ENCODE results near the gene IL19. TPM values are rescaled to one million over a fixed set of nuclear protein-coding genes. Genes with fewer than 3 reads are reported as not detected.

The IL19 gene
- polyA plus RNA-seq, 1 of the 3 experiments (the other 2 are of a cell fraction): not detected

GRCh38 chr1:206841609-206842323 lies 71.2 kb downstream of the IL19 start:
- no peaks in the 10 kb centered on the region for H4K20me1 ChIP-seq (ENCODE audit: insufficient read depth)
- no peaks in the 10 kb centered on the region for H3K36me3 ChIP-seq (replicated peaks in 1 of 2; ENCODE audit: control insufficient read depth in 1 of 2, insufficient read depth in 2 of 2, low read length in 1 of 2)
- peak; percentile 36 for DNase-seq
- H3K79me2 ChIP-seq (ENCODE audit: insufficient read depth): no peaks in the 10 kb centered on the region
- H3K9me2 ChIP-seq: no peaks in the 10 kb centered on the region
- H3K4me1 ChIP-seq (ENCODE audit: control insufficient read depth in 1 of 2, insufficient read depth in 2 of 2, low read depth in 1 of 2, low read length in 1 of 2): peaks cover 0 to 4% of the 10 kb centered on the region in 2 experiments; a peak in 1 of 4 replicates
- ChIA-PET POLR2A (no interaction called here), CTCF (interaction anchor here (0.6 to 1.5 kb wide), 9 partner anchors 10 to 116 kb away, joined by 3 to 5 read pairs (median 3); no protein-coding TSS in a partner anchor)
- H3F3A ChIP-seq (replicated peaks; ENCODE audit: insufficient read depth): no peaks in the 10 kb centered on the region
- WGBS (ENCODE audit: low lambda C conversion rate): 63% methylated on average over 7 of the region's 7 CpGs
- H3K27ac ChIP-seq (ENCODE audit: low read depth in 2 of 2, low read length in 1 of 2): no peak overlapping the region
- TF ChIP-seq RAD21 (IDR thresholded peaks at IDR 0.05; ENCODE audit: low read length) (no peak), JUND (IDR thresholded peaks at IDR 0.05) (no peak), TCF12 (IDR thresholded peaks at IDR 0.05) (no peak), PBX3 (IDR thresholded peaks at IDR 0.05) (no peak), EZH2phosphoT487 (IDR thresholded peaks at IDR 0.05; ENCODE audit: borderline replicate concordance, low read depth) (no peak), SIN3A (IDR thresholded peaks at IDR 0.05; ENCODE audit: borderline replicate concordance, low read depth, low read length) (no peak), FOXM1 (IDR thresholded peaks at IDR 0.05; ENCODE audit: low read depth) (no peak), FOXJ3 (CRISPR knock-in tag; IDR thresholded peaks at IDR 0.05) (no peak), USF2 (IDR thresholded peaks at IDR 0.05; ENCODE audit: borderline replicate concordance, low read depth, low read length) (no peak), IRF3 (IDR thresholded peaks at IDR 0.05; ENCODE audit: low read depth, low read length) (no peak), GATA2 (CRISPR knock-in tag; IDR thresholded peaks at IDR 0.05) (no peak), RCOR1 (IDR thresholded peaks at IDR 0.05; ENCODE audit: low read length) (no peak)
- no peak overlapping the region for H3K9ac ChIP-seq
- H3K4me2 ChIP-seq: no peak overlapping the region
- no peaks in the 10 kb centered on the region for H3K27me3 ChIP-seq (ENCODE audit: insufficient read depth)
- no peaks in the 10 kb centered on the region for H3K9me3 ChIP-seq
- no peak overlapping the region for H3K4me3 ChIP-seq (ENCODE audit: low read depth in 2 of 2, low read length in 1 of 2)
- no peak overlapping the region for H2AFZ ChIP-seq (ENCODE audit: low read depth)

GRCh38 chr1:206842854-206843253 lies 72.3 kb downstream of the IL19 start:
- Histone ChIP-seq H2AFZ (ENCODE audit: low read depth) (no peak overlapping the region), H3K27ac (ENCODE audit: low read depth in 2 of 2, low read length in 1 of 2) (no peak overlapping the region), H3K4me1 (ENCODE audit: control insufficient read depth in 1 of 2, insufficient read depth in 2 of 2, low read depth in 1 of 2, low read length in 1 of 2) (peaks cover 0 to 4% of the 10 kb centered on the region in 2 experiments; a peak in 1 of 4 replicates), H3K4me3 (ENCODE audit: low read depth in 2 of 2, low read length in 1 of 2) (no peak overlapping the region), H3K27me3 (ENCODE audit: insufficient read depth) (no peaks in the 10 kb centered on the region), H3K36me3 (replicated peaks in 1 of 2; ENCODE audit: control insufficient read depth in 1 of 2, insufficient read depth in 2 of 2, low read length in 1 of 2) (no peaks in the 10 kb centered on the region), H3K9me2 (no peaks in the 10 kb centered on the region), H3F3A (replicated peaks; ENCODE audit: insufficient read depth) (no peaks in the 10 kb centered on the region), H4K20me1 (ENCODE audit: insufficient read depth) (no peaks in the 10 kb centered on the region), H3K4me2 (no peak overlapping the region), H3K79me2 (ENCODE audit: insufficient read depth) (no peaks in the 10 kb centered on the region), H3K9ac (no peak overlapping the region), H3K9me3 (no peaks in the 10 kb centered on the region)
- CTCF ChIA-PET: interaction anchor here (1.1 to 1.5 kb wide), 3 partner anchors 44 to 117 kb away, joined by 3 to 5 read pairs (median 3); no protein-coding TSS in a partner anchor
- POLR2A ChIA-PET: no interaction called here
- no peak for DNase-seq
- TF ChIP-seq FOXJ3 (CRISPR knock-in tag; IDR thresholded peaks at IDR 0.05) (no peak), USF2 (IDR thresholded peaks at IDR 0.05; ENCODE audit: borderline replicate concordance, low read depth, low read length) (no peak), PBX3 (IDR thresholded peaks at IDR 0.05) (no peak), JUND (IDR thresholded peaks at IDR 0.05) (no peak), SMC3 (IDR thresholded peaks at IDR 0.05; ENCODE audit: low read depth, low read length) (no peak), EP300 (IDR thresholded peaks at IDR 0.05; ENCODE audit: borderline replicate concordance in 1 of 2, low read depth in 1 of 2, low read length in 1 of 2) (no peak), IRF3 (IDR thresholded peaks at IDR 0.05; ENCODE audit: low read depth, low read length) (no peak), YY1 (IDR thresholded peaks at IDR 0.05; ENCODE audit: low read depth) (no peak), ELF1 (IDR thresholded peaks at IDR 0.05) (no peak), RCOR1 (IDR thresholded peaks at IDR 0.05; ENCODE audit: low read length) (no peak), MAX (IDR thresholded peaks at IDR 0.05; ENCODE audit: low read depth) (no peak)
